ENCODE data around the gene MORC1.

The MORC1 gene

GRCh38 chr3:109035082-109035481 lies 82.9 kb downstream of the MORC1 start:
- Histone ChIP-seq H3K9ac (ENCODE audit: low read depth, low read length, poor library complexity, severe bottlenecking) (no peak overlapping the region), H3K9me2 (replicated peaks; ENCODE audit: low read depth, low read length) (no peaks in the 10 kb centered on the region), H3K36me3 (ENCODE audit: insufficient read depth, low read length) (no peaks in the 10 kb centered on the region), H3K4me3 (ENCODE audit: low read length, poor library complexity, severe bottlenecking) (no peak overlapping the region), H3F3A (ENCODE audit: low read depth) (no peaks in the 10 kb centered on the region), H3K27me3 (ENCODE audit: insufficient read depth, low read length, poor library complexity, severe bottlenecking) (no peaks in the 10 kb centered on the region), H3K4me1 (ENCODE audit: insufficient read depth, low read length, poor library complexity, severe bottlenecking) (no peaks in the 10 kb centered on the region), H3K9me3 (ENCODE audit: insufficient read depth, low read depth, low read length) (no peaks in the 10 kb centered on the region), H3K79me2 (ENCODE audit: insufficient read depth, low read length) (no peaks in the 10 kb centered on the region), H2AFZ (ENCODE audit: low read length) (no peak overlapping the region), H4K20me1 (ENCODE audit: insufficient read depth, low read length, poor library complexity, severe bottlenecking) (no peaks in the 10 kb centered on the region), H3K4me2 (ENCODE audit: low read depth, low read length, poor library complexity, severe bottlenecking) (no peak overlapping the region)
- TF ChIP-seq EZH2phosphoT487 (IDR thresholded peaks at IDR 0.05; ENCODE audit: borderline replicate concordance), result no peak

GRCh38 chr3:109033000-109033660 lies 84.8 kb downstream of the MORC1 start:
- H3K9ac ChIP-seq (ENCODE audit: low read depth, low read length, poor library complexity, severe bottlenecking), result no peak overlapping the region
- no peaks in the 10 kb centered on the region for H3K9me2 ChIP-seq (replicated peaks; ENCODE audit: low read depth, low read length)
- H3K4me2 ChIP-seq (ENCODE audit: low read depth, low read length, poor library complexity, severe bottlenecking), result no peak overlapping the region
- no peaks in the 10 kb centered on the region for H3K79me2 ChIP-seq (ENCODE audit: insufficient read depth, low read length)
- H3K27me3 ChIP-seq (ENCODE audit: insufficient read depth, low read length, poor library complexity, severe bottlenecking), result no peaks in the 10 kb centered on the region
- no peaks in the 10 kb centered on the region for H3K36me3 ChIP-seq (ENCODE audit: insufficient read depth, low read length)
- no peaks in the 10 kb centered on the region for H3K4me1 ChIP-seq (ENCODE audit: insufficient read depth, low read length, poor library complexity, severe bottlenecking)
- no peaks in the 10 kb centered on the region for H3K9me3 ChIP-seq (ENCODE audit: insufficient read depth, low read depth, low read length)
- no peaks in the 10 kb centered on the region for H3F3A ChIP-seq (ENCODE audit: low read depth)
- TF ChIP-seq EZH2phosphoT487 (IDR thresholded peaks at IDR 0.05; ENCODE audit: borderline replicate concordance) (no peak), CTCF (conservative IDR thresholded peaks at IDR 0.05; ENCODE audit: low read length) (no peak)
- H2AFZ ChIP-seq (ENCODE audit: low read length), result no peak overlapping the region
- no peaks in the 10 kb centered on the region for H4K20me1 ChIP-seq (ENCODE audit: insufficient read depth, low read length, poor library complexity, severe bottlenecking)
- no peak overlapping the region for H3K4me3 ChIP-seq (ENCODE audit: low read length, poor library complexity, severe bottlenecking)

- no peaks in the 10 kb centered on the region for H3K79me2 ChIP-seq (ENCODE audit: insufficient read depth, low read length)
- no peaks in the 10 kb centered on the region for H3K9me3 ChIP-seq (ENCODE audit: insufficient read depth, low read depth, low read length)
- no peaks in the 10 kb centered on the region for H3K9me2 ChIP-seq (replicated peaks; ENCODE audit: low read depth, low read length)
- no peaks in the 10 kb centered on the region for H3F3A ChIP-seq (ENCODE audit: low read depth)
- no peaks in the 10 kb centered on the region for H3K27me3 ChIP-seq (ENCODE audit: insufficient read depth, low read length, poor library complexity, severe bottlenecking)
- H3K4me3 ChIP-seq (ENCODE audit: low read length, poor library complexity, severe bottlenecking), result no peak overlapping the region
- H3K4me2 ChIP-seq (ENCODE audit: low read depth, low read length, poor library complexity, severe bottlenecking), result no peak overlapping the region
- H3K4me1 ChIP-seq (ENCODE audit: insufficient read depth, low read length, poor library complexity, severe bottlenecking), result no peaks in the 10 kb centered on the region
- H3K36me3 ChIP-seq (ENCODE audit: insufficient read depth, low read length), result no peaks in the 10 kb centered on the region
- no peak overlapping the region for H2AFZ ChIP-seq (ENCODE audit: low read length)
- H3K9ac ChIP-seq (ENCODE audit: low read depth, low read length, poor library complexity, severe bottlenecking), result no peak overlapping the region
- no peaks in the 10 kb centered on the region for H4K20me1 ChIP-seq (ENCODE audit: insufficient read depth, low read length, poor library complexity, severe bottlenecking)
- TF ChIP-seq CTCF (conservative IDR thresholded peaks at IDR 0.05; ENCODE audit: low read length), result no peak
- TF ChIP-seq EZH2phosphoT487 (IDR thresholded peaks at IDR 0.05; ENCODE audit: borderline replicate concordance), result no peak
These were observed 89.2 kb downstream of the MORC1 start for GRCh38 chr3:109028753-109029152.

GRCh38 chr3:109026821-109027220 lies 91.1 kb downstream of the MORC1 start:
- Histone ChIP-seq H3K4me1 (ENCODE audit: insufficient read depth, low read length, poor library complexity, severe bottlenecking) (no peaks in the 10 kb centered on the region), H4K20me1 (ENCODE audit: insufficient read depth, low read length, poor library complexity, severe bottlenecking) (no peaks in the 10 kb centered on the region), H2AFZ (ENCODE audit: low read length) (no peak overlapping the region), H3K79me2 (ENCODE audit: insufficient read depth, low read length) (no peaks in the 10 kb centered on the region), H3K4me2 (ENCODE audit: low read depth, low read length, poor library complexity, severe bottlenecking) (no peak overlapping the region), H3K9me3 (ENCODE audit: insufficient read depth, low read depth, low read length) (no peaks in the 10 kb centered on the region), H3K9ac (ENCODE audit: low read depth, low read length, poor library complexity, severe bottlenecking) (no peak overlapping the region), H3K9me2 (replicated peaks; ENCODE audit: low read depth, low read length) (no peaks in the 10 kb centered on the region), H3K27me3 (ENCODE audit: insufficient read depth, low read length, poor library complexity, severe bottlenecking) (no peaks in the 10 kb centered on the region), H3F3A (ENCODE audit: low read depth) (no peaks in the 10 kb centered on the region), H3K36me3 (ENCODE audit: insufficient read depth, low read length) (no peaks in the 10 kb centered on the region), H3K4me3 (ENCODE audit: low read length, poor library complexity, severe bottlenecking) (no peak overlapping the region)
- TF ChIP-seq CTCF (conservative IDR thresholded peaks at IDR 0.05; ENCODE audit: low read length) (no peak), EZH2phosphoT487 (IDR thresholded peaks at IDR 0.05; ENCODE audit: borderline replicate concordance) (no peak)
